ENCODE data around the gene NRCAM.

The NRCAM gene

GRCh38 chr7:108120196-108120595 lies 336.0 kb downstream of the NRCAM start:
- no peaks in the 10 kb centered on the region for H3K79me2 ChIP-seq (ENCODE audit: low read length)
- no peaks in the 10 kb centered on the region for H3K9me3 ChIP-seq (replicated peaks; ENCODE audit: insufficient read depth, low read length)
- H2AFZ ChIP-seq (ENCODE audit: low read length), result no peak overlapping the region
- H3K4me1 ChIP-seq (ENCODE audit: low read length), result no peaks in the 10 kb centered on the region
- TF ChIP-seq EZH2 (optimal IDR thresholded peaks at IDR 0.05; ENCODE audit: low read depth, low read length) (no peak), CTCF (IDR thresholded peaks at IDR 0.05; ENCODE audit: low read length) (no peak), EZH2phosphoT487 (IDR thresholded peaks at IDR 0.05; ENCODE audit: low read length) (no peak)
- H3K4me2 ChIP-seq (ENCODE audit: low read depth, low read length), result no peak overlapping the region
- no peak for DNase-seq
- no peak overlapping the region for H3K27ac ChIP-seq (ENCODE audit: low read length)
- no peaks in the 10 kb centered on the region for H3K9me2 ChIP-seq (replicated peaks; ENCODE audit: insufficient read depth, low read length)
- H3K36me3 ChIP-seq (replicated peaks; ENCODE audit: insufficient read depth, low read length), result no peaks in the 10 kb centered on the region
- H3K4me3 ChIP-seq (ENCODE audit: low read length), result no peak overlapping the region
- no peaks in the 10 kb centered on the region for H3F3A ChIP-seq (ENCODE audit: insufficient read depth, low read length)
- H4K20me1 ChIP-seq (ENCODE audit: insufficient read depth, low read length), result no peaks in the 10 kb centered on the region
- H3K27me3 ChIP-seq (replicated peaks; ENCODE audit: insufficient read depth, low read length), result no peaks in the 10 kb centered on the region
- H3K9ac ChIP-seq (ENCODE audit: low read length), result no peak overlapping the region

- DNase-seq, result no peak
- no peaks in the 10 kb centered on the region for H3K36me3 ChIP-seq (replicated peaks; ENCODE audit: insufficient read depth, low read length)
These were observed 337.3 kb downstream of the NRCAM start for GRCh38 chr7:108118959-108119358.

GRCh38 chr7:108114117-108114841 lies 342.0 kb downstream of the NRCAM start:
- Histone ChIP-seq H3K79me2 (ENCODE audit: low read length) (no peaks in the 10 kb centered on the region), H3K4me2 (ENCODE audit: low read depth, low read length) (no peak overlapping the region), H2AFZ (ENCODE audit: low read length) (no peak overlapping the region), H3K27ac (ENCODE audit: low read length) (no peak overlapping the region), H3K9ac (ENCODE audit: low read length) (no peak overlapping the region), H3K4me1 (ENCODE audit: low read length) (no peaks in the 10 kb centered on the region), H3K9me3 (replicated peaks; ENCODE audit: insufficient read depth, low read length) (no peaks in the 10 kb centered on the region), H3K36me3 (replicated peaks; ENCODE audit: insufficient read depth, low read length) (no peaks in the 10 kb centered on the region), H4K20me1 (ENCODE audit: insufficient read depth, low read length) (no peaks in the 10 kb centered on the region), H3K27me3 (replicated peaks; ENCODE audit: insufficient read depth, low read length) (no peaks in the 10 kb centered on the region), H3F3A (ENCODE audit: insufficient read depth, low read length) (no peaks in the 10 kb centered on the region), H3K4me3 (ENCODE audit: low read length) (no peak overlapping the region), H3K9me2 (replicated peaks; ENCODE audit: insufficient read depth, low read length) (no peaks in the 10 kb centered on the region)
- peak; percentile 86 for TF ChIP-seq CTCF (IDR thresholded peaks at IDR 0.05; ENCODE audit: low read length)
- TF ChIP-seq EZH2 (optimal IDR thresholded peaks at IDR 0.05; ENCODE audit: low read depth, low read length), result no peak
- DNase-seq, result peak; percentile 54

More at GRCh38 chr7:108118959-108119358, 337.3 kb downstream of the NRCAM start:
- Histone ChIP-seq H4K20me1 (ENCODE audit: insufficient read depth, low read length) (no peaks in the 10 kb centered on the region), H3K4me3 (ENCODE audit: low read length) (no peak overlapping the region), H3K79me2 (ENCODE audit: low read length) (no peaks in the 10 kb centered on the region), H3K27me3 (replicated peaks; ENCODE audit: insufficient read depth, low read length) (no peaks in the 10 kb centered on the region), H3K4me2 (ENCODE audit: low read depth, low read length) (no peak overlapping the region), H2AFZ (ENCODE audit: low read length) (no peak overlapping the region), H3K9ac (ENCODE audit: low read length) (no peak overlapping the region), H3K4me1 (ENCODE audit: low read length) (no peaks in the 10 kb centered on the region), H3K27ac (ENCODE audit: low read length) (no peak overlapping the region), H3K9me3 (replicated peaks; ENCODE audit: insufficient read depth, low read length) (no peaks in the 10 kb centered on the region), H3K9me2 (replicated peaks; ENCODE audit: insufficient read depth, low read length) (no peaks in the 10 kb centered on the region), H3F3A (ENCODE audit: insufficient read depth, low read length) (no peaks in the 10 kb centered on the region)
- TF ChIP-seq EZH2 (optimal IDR thresholded peaks at IDR 0.05; ENCODE audit: low read depth, low read length), result no peak
- TF ChIP-seq EZH2phosphoT487 (IDR thresholded peaks at IDR 0.05; ENCODE audit: low read length), result no peak

- Histone ChIP-seq H3K9ac (ENCODE audit: low read length) (no peak overlapping the region), H3K36me3 (replicated peaks; ENCODE audit: insufficient read depth, low read length) (no peaks in the 10 kb centered on the region), H3K4me3 (ENCODE audit: low read length) (no peak overlapping the region), H3K79me2 (ENCODE audit: low read length) (no peaks in the 10 kb centered on the region), H3K9me2 (replicated peaks; ENCODE audit: insufficient read depth, low read length) (no peaks in the 10 kb centered on the region), H3K27ac (ENCODE audit: low read length) (no peak overlapping the region), H3F3A (ENCODE audit: insufficient read depth, low read length) (no peaks in the 10 kb centered on the region), H3K27me3 (replicated peaks; ENCODE audit: insufficient read depth, low read length) (no peaks in the 10 kb centered on the region), H2AFZ (ENCODE audit: low read length) (no peak overlapping the region), H3K4me2 (ENCODE audit: low read depth, low read length) (no peak overlapping the region), H3K4me1 (ENCODE audit: low read length) (no peaks in the 10 kb centered on the region), H3K9me3 (replicated peaks; ENCODE audit: insufficient read depth, low read length) (no peaks in the 10 kb centered on the region), H4K20me1 (ENCODE audit: insufficient read depth, low read length) (no peaks in the 10 kb centered on the region)
- DNase-seq, result no peak
- TF ChIP-seq EZH2 (optimal IDR thresholded peaks at IDR 0.05; ENCODE audit: low read depth, low read length), result no peak
- no peak for TF ChIP-seq CTCF (IDR thresholded peaks at IDR 0.05; ENCODE audit: low read length)
- TF ChIP-seq EZH2phosphoT487 (IDR thresholded peaks at IDR 0.05; ENCODE audit: low read length), result no peak
These were observed 343.6 kb downstream of the NRCAM start for GRCh38 chr7:108112683-108113082.

Data from MM.1S (cell line).